H1 (cell line): ENCODE data around the gene ACSL6. TPM values are rescaled to one million over a fixed set of nuclear protein-coding genes. Genes with fewer than 3 reads are reported as not detected.

Source experiments
- CTCF ChIA-PET: fragments of 300-600 bp; sonication (Branson Sonifier 250); formaldehyde crosslinking; loops from one replicate; lab custom pipeline; 2021; ENCODE audit not compliant: partially characterized antibody; lab: Charles Lee
- POLR2A ChIA-PET: fragments of 300-600 bp; sonication (Branson Sonifier 250); formaldehyde crosslinking; loops from one replicate; lab custom pipeline; 2021; ENCODE audit warnings: inconsistent platforms; ENCODE audit not compliant: partially characterized antibody; lab: Charles Lee
- DNase-seq, 2 experiments: peaks; one replicate each; pipeline versions ENCODE4 v3.0.0 to v3.0.0-alpha.2; 2010 to 2022; ENCODE audit warnings: low spot score in 2 of 2, low read depth in 1 of 2, mixed read lengths in 1 of 2
- FAIRE-seq: peaks from 2 replicates; lab custom pipeline; 2011; peaks lifted over from hg19 to GRCh38; lab: Jason Lieb, UNC
- H2AFZ ChIP-seq: 2 replicates; pipeline ENCODE4 v1.8.1; 2012; ENCODE audit warnings: low read length, inconsistent platforms
- H2AK5ac ChIP-seq: 2 replicates; pipeline ENCODE4 v1.6.1; 2013; ENCODE audit warnings: low read depth, low read length
- H2BK120ac ChIP-seq: replicated peaks from 2 replicates; pipeline ENCODE3; 2013; ENCODE audit warnings: low read depth, low read length, inconsistent platforms
- H2BK12ac ChIP-seq: 2 replicates; pipeline ENCODE4 v1.6.1; 2013; ENCODE audit warnings: low read depth, low read length
- H2BK15ac ChIP-seq: 2 replicates; pipeline ENCODE4 v1.6.1; 2013; ENCODE audit warnings: low read length
- H2BK20ac ChIP-seq: 2 replicates; pipeline ENCODE4 v1.6.1; 2013; ENCODE audit warnings: low read length
- H2BK5ac ChIP-seq: 2 replicates; pipeline ENCODE4 v1.6.1; 2013; ENCODE audit warnings: low read depth, low read length
- H3K14ac ChIP-seq: 2 replicates; pipeline ENCODE4 v1.6.1; 2013; ENCODE audit warnings: inconsistent platforms; ENCODE audit not compliant: insufficient read length
- H3K18ac ChIP-seq: 2 replicates; pipeline ENCODE4 v1.6.1; 2013; ENCODE audit warnings: low read length; ENCODE audit errors: extremely low read depth
- H3K23ac ChIP-seq: 2 replicates; pipeline ENCODE4 v1.6.1; 2013; ENCODE audit warnings: inconsistent platforms; ENCODE audit not compliant: insufficient read length
- H3K23me2 ChIP-seq: 2 replicates; pipeline ENCODE4 v1.6.1; 2013; ENCODE audit warnings: low read depth, low read length
- H3K27ac ChIP-seq: 2 replicates; pipeline ENCODE4 v1.6.1; 2011; ENCODE audit warnings: low read depth, low read length, inconsistent platforms
- H3K27me3 ChIP-seq, 4 experiments: replicated peaks in 1 of 4; 1 replicate in 1 of 4; 2 replicates in 3 of 4; pipeline versions ENCODE4 v1.6.1 to v1.8.1; 2011 to 2013; ENCODE audit warnings: low read length in 3 of 4, mild to moderate bottlenecking in 3 of 4, inconsistent platforms in 2 of 4, mixed read lengths in 2 of 4, moderate library complexity in 1 of 4; ENCODE audit not compliant: control insufficient read depth in 3 of 4, insufficient read depth in 3 of 4; ENCODE audit errors: extremely low read depth in 1 of 4
- H3K36me3 ChIP-seq, 4 experiments: 2 replicates each; pipeline versions ENCODE4 v1.6.1 to v1.8.1; 2011 to 2013; ENCODE audit warnings: mild to moderate bottlenecking in 4 of 4, low read length in 3 of 4, moderate library complexity in 2 of 4, control low read depth in 1 of 4, inconsistent platforms in 1 of 4; ENCODE audit not compliant: insufficient read depth in 4 of 4, control insufficient read depth in 2 of 4
- H3K4ac ChIP-seq: replicated peaks from 2 replicates; pipeline ENCODE3; 2013; ENCODE audit warnings: low read length, low read depth, mixed read lengths, inconsistent platforms; ENCODE audit not compliant: insufficient read length
- H3K4me1 ChIP-seq, 4 experiments: replicated peaks in 1 of 4; 1 replicate in 1 of 4; 2 replicates in 3 of 4; pipeline versions ENCODE4 v1.6.1 to v1.8.1; 2011 to 2013; ENCODE audit warnings: low read length in 3 of 4, inconsistent platforms in 2 of 4, mixed read lengths in 1 of 4; ENCODE audit not compliant: insufficient read depth in 4 of 4, control insufficient read depth in 3 of 4
- H3K4me2 ChIP-seq, 2 experiments: 2 replicates each; pipeline versions ENCODE4 v1.6.1 to v1.8.1; 2011 to 2013; ENCODE audit warnings: low read depth in 2 of 2, low read length in 2 of 2, control low read depth in 1 of 2, inconsistent platforms in 1 of 2, mild to moderate bottlenecking in 1 of 2; ENCODE audit not compliant: insufficient read depth in 1 of 2
- H3K4me3 ChIP-seq, 4 experiments: fragments of 200-600, 300-600 bp in 1 of 4; sonication (generic), shearing (Covaris generic), sonication (Bioruptor Twin) in 1 of 4; 2 replicates each; pipeline versions ENCODE4 v1.5.1 to v1.8.1; 2011 to 2016; ENCODE audit warnings: low read length in 4 of 4, low read depth in 3 of 4, control low read depth in 2 of 4, inconsistent platforms in 2 of 4, mild to moderate bottlenecking in 2 of 4, mixed read lengths in 1 of 4, moderate library complexity in 1 of 4; ENCODE audit not compliant: insufficient read depth in 2 of 4; ENCODE audit errors: extremely low read depth in 1 of 4
- H3K56ac ChIP-seq: replicated peaks from 2 replicates; pipeline ENCODE3; 2013; ENCODE audit warnings: low read depth, mild to moderate bottlenecking, mixed read lengths, low read length, inconsistent platforms; ENCODE audit not compliant: insufficient read length
- H3K79me1 ChIP-seq: 2 replicates; pipeline ENCODE4 v1.6.1; 2013; ENCODE audit warnings: low read depth, low read length, control low read depth
- H3K79me2 ChIP-seq, 2 experiments: 2 replicates each; pipeline versions ENCODE4 v1.6.1 to v1.8.1; 2012 to 2013; ENCODE audit warnings: low read length in 2 of 2, mild to moderate bottlenecking in 2 of 2, inconsistent platforms in 1 of 2; ENCODE audit not compliant: insufficient read depth in 2 of 2, control insufficient read depth in 1 of 2
- H3K9ac ChIP-seq, 4 experiments: replicated peaks in 1 of 4; 1 replicate in 1 of 4; 2 replicates in 3 of 4; pipeline versions ENCODE4 v1.6.1 to v1.8.1; 2011 to 2013; ENCODE audit warnings: low read depth in 3 of 4, low read length in 3 of 4, control low read depth in 2 of 4, mild to moderate bottlenecking in 2 of 4, moderate library complexity in 2 of 4, inconsistent platforms in 1 of 4; ENCODE audit errors: extremely low read depth in 1 of 4
- H3K9me3 ChIP-seq, 2 experiments: 2 replicates each; pipeline versions ENCODE4 v1.6.1 to v1.8.1; 2012 to 2013; ENCODE audit warnings: mild to moderate bottlenecking in 2 of 2, moderate library complexity in 2 of 2, control low read depth in 1 of 2, inconsistent platforms in 1 of 2, low read depth in 1 of 2, low read length in 1 of 2, mixed read lengths in 1 of 2; ENCODE audit not compliant: insufficient read depth in 2 of 2
- H4K20me1 ChIP-seq, 2 experiments: replicated peaks in 1 of 2; 2 replicates each; pipeline versions ENCODE3 to v1.8.1; 2011 to 2013; ENCODE audit warnings: inconsistent platforms in 2 of 2, low read length in 2 of 2, mild to moderate bottlenecking in 1 of 2; ENCODE audit not compliant: insufficient read depth in 2 of 2, control insufficient read depth in 1 of 2
- H4K5ac ChIP-seq: 2 replicates; pipeline ENCODE4 v1.6.1; 2013; ENCODE audit warnings: low read length, low read depth, mixed read lengths, inconsistent platforms; ENCODE audit not compliant: insufficient read length
- H4K8ac ChIP-seq: 2 replicates; pipeline ENCODE4 v1.8.0; 2013; ENCODE audit warnings: mild to moderate bottlenecking, moderate library complexity, low read length, inconsistent platforms; ENCODE audit not compliant: insufficient read depth; ENCODE audit errors: extremely low read depth
- H4K91ac ChIP-seq: replicated peaks from 2 replicates; pipeline ENCODE3; 2013; ENCODE audit warnings: low read length, mixed read lengths, inconsistent platforms; ENCODE audit not compliant: insufficient read length
- EP300 ChIP-seq, 2 experiments: IDR thresholded peaks; 1 replicate in 1 of 2; 2 replicates in 1 of 2; pipeline ENCODE4 v1.6.1; 2011 to 2012; ENCODE audit warnings: low read depth in 2 of 2, low read length in 2 of 2, mild to moderate bottlenecking in 2 of 2, borderline replicate concordance in 1 of 2, inconsistent platforms in 1 of 2, moderate library complexity in 1 of 2
- EZH2 ChIP-seq: fragments of 200-600 bp; sonication (generic); IDR thresholded peaks from 2 replicates; pipeline ENCODE4 v1.7.1; 2012; ENCODE audit warnings: low read depth, mild to moderate bottlenecking, moderate library complexity, low read length, inconsistent platforms; ENCODE audit not compliant: severe bottlenecking
- NRF1 ChIP-seq: IDR thresholded peaks from 2 replicates; pipeline ENCODE4 v1.6.1; 2011; ENCODE audit warnings: mild to moderate bottlenecking, low read depth, low read length, improper control_type of control experiment
- SIN3A ChIP-seq, 2 experiments: IDR thresholded peaks in 1 of 2; conservative IDR thresholded peaks in 1 of 2; 2 replicates each; pipeline ENCODE4 v1.6.1; 2011 to 2012; ENCODE audit warnings: low read length in 2 of 2, improper control_type of control experiment in 1 of 2, low read depth in 1 of 2, mild to moderate bottlenecking in 1 of 2
- TEAD4 ChIP-seq: IDR thresholded peaks from 2 replicates; pipeline ENCODE4 v1.6.1; 2012; ENCODE audit warnings: low read depth, low read length, inconsistent platforms, mixed read lengths
- WGBS, 2 experiments: shearing (Covaris generic) in 1 of 2; methylation state at CpG; one replicate each; pipeline versions ENCODE4 v1.1.6 to v1.1.7; 2013 to 2015; ENCODE audit warnings: low lambda C conversion rate in 2 of 2, mixed read lengths in 2 of 2, inconsistent platforms in 1 of 2, low coverage in 1 of 2, missing lambda C conversion rate in 1 of 2; ENCODE audit not compliant: insufficient replicate concordance in 2 of 2, insufficient coverage in 1 of 2, insufficient read length in 1 of 2; ENCODE audit errors: extremely low coverage in 1 of 2, missing lambda C conversion rate in 1 of 2; 5-methylcytosine and 5-hydroxymethylcytosine counted together
- polyA plus RNA-seq, 7 experiments: library from polyadenylated mRNA; depleted of rRNA in 3 of 7; stranded (reverse) in 5 of 7; unstranded in 2 of 7; fragments of >200 nt in 5 of 7; fragments of 200-250 nt in 2 of 7; gene quantifications; 1 replicate in 5 of 7; 2 replicates in 1 of 7; 4 replicates in 1 of 7; pipeline versions ENCODE4 v1.2.1 to v1.2.3, GENCODE V29; 2011 to 2013; ENCODE audit warnings: missing spikeins in 2 of 7, mixed read lengths in 2 of 7
- total RNA-seq: library from RNA; stranded (reverse); fragmentation: NEBNext Ultra II Directional; extraction: Animal tissue kit (Norgen Biotek cat#: 25700); gene quantifications from 2 replicates; pipeline ENCODE4 v1.2.1, GENCODE V29; 2021

The ACSL6 gene
- total and polyA plus RNA-seq, 2 of the 8 experiments (the other 6 are each of a cell fraction or from before 2014, with no cell fraction given), result 2.3 to 2.4 TPM

GRCh38 chr5:132050661-132051552 is 39.4 kb upstream of the ACSL6 start:
- no peak for TF ChIP-seq TEAD4
- no peak for TF ChIP-seq EZH2
- no peak for TF ChIP-seq NRF1
- no peak for TF ChIP-seq SIN3A (conservative IDR thresholded peaks at IDR 0.05 in 1 of 2, IDR thresholded peaks at IDR 0.05 in 1 of 2; ENCODE audit: low read depth in 1 of 2, low read length in 2 of 2)
- TF ChIP-seq EP300 (IDR thresholded peaks at IDR 0.05; ENCODE audit: borderline replicate concordance in 1 of 2, low read depth in 2 of 2, low read length in 2 of 2), result no peak

More at GRCh38 chr5:132050661-132051552, 39.4 kb upstream of the ACSL6 start:
- Histone ChIP-seq H4K8ac (no peak overlapping the region), H3K18ac (no peak overlapping the region), H3K27ac (no peak overlapping the region), H3K23ac (no peak overlapping the region), H2AFZ (no peak overlapping the region), H3K4ac (no peak overlapping the region), H3K27me3 (no peaks in the 10 kb centered on the region), H2BK20ac (no peak overlapping the region), H3K4me3 (no peak overlapping the region), H2BK15ac (no peak overlapping the region), H4K20me1 (no peaks in the 10 kb centered on the region), H3K23me2 (no peaks in the 10 kb centered on the region), H3K79me2 (no peaks in the 10 kb centered on the region), H4K91ac (no peak overlapping the region), H2BK12ac (no peak overlapping the region), H3K79me1 (no peaks in the 10 kb centered on the region), H3K4me2 (no peak overlapping the region), H3K36me3 (no peaks in the 10 kb centered on the region), H3K56ac (no peak overlapping the region), H3K9ac (no peak overlapping the region), H2BK5ac (no peak overlapping the region), H2AK5ac (no peak overlapping the region), H3K9me3 (no peaks in the 10 kb centered on the region), H4K5ac (no peak overlapping the region), H3K14ac (no peak overlapping the region), H3K4me1 (peaks cover 0 to 5% (median 1%) of the 10 kb centered on the region in 4 experiments; a peak in 2 of 7 replicates), H2BK120ac (no peak overlapping the region)
- DNase-seq (peak in 1 of 2 experiments; percentile 32), FAIRE-seq (no peak)
- 87% methylated on average over 9 of the region's 9 CpGs; no CpG with 5 or more reads in 1 of the 2 experiments for WGBS, 2 experiments
- ChIA-PET POLR2A (interaction anchor here (1.1 kb wide), 1 partner anchor 173 kb away, joined by 3 read pairs; no protein-coding TSS in a partner anchor), CTCF (interaction anchor here (0.8 to 2.5 kb wide), 5 partner anchors 12 to 187 kb away, joined by 3 to 20 read pairs (median 5); no protein-coding TSS in a partner anchor)
